ENCODE measurements around the gene BTBD9.

DNA sequence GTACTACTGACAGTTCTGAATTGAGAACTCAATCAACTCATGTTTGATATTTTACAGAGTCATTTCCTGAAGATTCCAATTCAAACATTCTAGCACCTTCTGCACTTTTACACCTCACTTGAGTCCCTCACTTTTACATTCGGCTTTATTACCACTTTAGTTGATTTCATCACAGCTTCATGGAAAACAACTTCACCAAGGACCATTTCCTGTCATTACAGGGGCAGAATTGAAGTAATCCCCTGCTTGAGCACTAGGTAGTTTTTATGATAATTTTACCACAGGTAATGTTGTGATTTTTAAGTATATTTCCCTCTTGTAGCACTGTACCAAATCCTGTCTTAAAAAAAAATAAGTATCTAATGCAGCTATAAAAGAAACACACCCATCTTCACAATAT lies 312.9 kb downstream of the BTBD9 start:
- no peak for TF ChIP-seq POLR2A (IDR thresholded peaks at IDR 0.05)
- TF ChIP-seq, protein P1, sequence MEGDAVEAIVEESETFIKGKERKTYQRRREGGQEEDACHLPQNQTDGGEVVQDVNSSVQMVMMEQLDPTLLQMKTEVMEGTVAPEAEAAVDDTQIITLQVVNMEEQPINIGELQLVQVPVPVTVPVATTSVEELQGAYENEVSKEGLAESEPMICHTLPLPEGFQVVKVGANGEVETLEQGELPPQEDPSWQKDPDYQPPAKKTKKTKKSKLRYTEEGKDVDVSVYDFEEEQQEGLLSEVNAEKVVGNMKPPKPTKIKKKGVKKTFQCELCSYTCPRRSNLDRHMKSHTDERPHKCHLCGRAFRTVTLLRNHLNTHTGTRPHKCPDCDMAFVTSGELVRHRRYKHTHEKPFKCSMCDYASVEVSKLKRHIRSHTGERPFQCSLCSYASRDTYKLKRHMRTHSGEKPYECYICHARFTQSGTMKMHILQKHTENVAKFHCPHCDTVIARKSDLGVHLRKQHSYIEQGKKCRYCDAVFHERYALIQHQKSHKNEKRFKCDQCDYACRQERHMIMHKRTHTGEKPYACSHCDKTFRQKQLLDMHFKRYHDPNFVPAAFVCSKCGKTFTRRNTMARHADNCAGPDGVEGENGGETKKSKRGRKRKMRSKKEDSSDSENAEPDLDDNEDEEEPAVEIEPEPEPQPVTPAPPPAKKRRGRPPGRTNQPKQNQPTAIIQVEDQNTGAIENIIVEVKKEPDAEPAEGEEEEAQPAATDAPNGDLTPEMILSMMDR (IDR thresholded peaks at IDR 0.05), result no peak
